CD4-positive, alpha-beta T cell (primary cell): ENCODE results near the gene PEDS1. TPM values are rescaled to one million over a fixed set of nuclear protein-coding genes. Genes with fewer than 3 reads are reported as not detected.
"Not testable (repeated sequence)": the region's sequence is repeated elsewhere in the genome, so short reads cannot be mapped to it uniquely, and the experiment has no call there.

ENCODE experiments used
- ATAC-seq: fragments of 200-7000 bp; cut with Tn5 transposase; one replicate; pipeline ENCODE4 v1.10.0; 2022; ENCODE audit warnings: mild to moderate bottlenecking; ENCODE audit not compliant: poor library complexity
- CTCF ChIA-PET: fragments of 350-600 bp; sonication (Branson Sonifier 250); formaldehyde crosslinking; loops from one replicate; lab custom pipeline; 2021; ENCODE audit warnings: antibody characterized with exemption, inconsistent platforms; lab: Charles Lee
- POLR2A ChIA-PET: fragments of 350-600 bp; sonication (Branson Sonifier 250); formaldehyde crosslinking; loops from one replicate; lab custom pipeline; 2021; ENCODE audit warnings: antibody characterized with exemption, inconsistent platforms; lab: Charles Lee
- DNase-seq, 14 experiments: peaks; one replicate each; pipeline ENCODE4 v3.0.0-alpha.2; 2013 to 2020; ENCODE audit warnings: mixed read lengths in 2 of 14
- H3K27ac ChIP-seq, 2 donors: one replicate each; pipeline versions ENCODE4 v1.5.1 to v1.7.0; 2013; ENCODE audit warnings: low read length in 2 of 2, low read depth in 1 of 2, mild to moderate bottlenecking in 1 of 2
- H3K27me3 ChIP-seq, 2 experiments: 1 replicate in 1 of 2; 2 replicates in 1 of 2; pipeline versions ENCODE4 v1.6.1 to v1.7.0; 2013; ENCODE audit warnings: low read length in 2 of 2, control low read depth in 1 of 2, mild to moderate bottlenecking in 1 of 2, moderate library complexity in 1 of 2; ENCODE audit not compliant: insufficient read depth in 2 of 2, control insufficient read depth in 1 of 2
- H3K36me3 ChIP-seq: one replicate; pipeline ENCODE4 v1.6.1; 2013; ENCODE audit warnings: low read length, control low read depth; ENCODE audit not compliant: insufficient read depth
- H3K4me1 ChIP-seq: one replicate; pipeline ENCODE4 v1.6.1; 2013; ENCODE audit warnings: low read length, control low read depth; ENCODE audit not compliant: insufficient read depth
- H3K4me3 ChIP-seq: one replicate; pipeline ENCODE4 v1.5.1; 2013; ENCODE audit warnings: mild to moderate bottlenecking, low read length, moderate library complexity
- H3K9me3 ChIP-seq, 2 experiments: 1 replicate in 1 of 2; 2 replicates in 1 of 2; pipeline versions ENCODE4 v1.6.1 to v1.7.0; 2013; ENCODE audit warnings: low read length in 2 of 2, mild to moderate bottlenecking in 2 of 2, control low read depth in 1 of 2, moderate library complexity in 1 of 2; ENCODE audit not compliant: control insufficient read depth in 1 of 2, insufficient read depth in 1 of 2
- H3K27ac Mint-ChIP-seq: one replicate; pipeline ENCODE4 v1.8.0; 2020; ENCODE audit warnings: mixed read lengths
- H3K27me3 Mint-ChIP-seq: one replicate; pipeline ENCODE4 v1.8.0; 2021; ENCODE audit warnings: mixed read lengths
- H3K36me3 Mint-ChIP-seq: one replicate; pipeline ENCODE4 v1.8.0; 2021; ENCODE audit warnings: low read depth, mixed read lengths
- H3K4me1 Mint-ChIP-seq: one replicate; pipeline ENCODE4 v1.8.0; 2021; ENCODE audit warnings: low read depth, mixed read lengths
- H3K4me3 Mint-ChIP-seq: one replicate; pipeline ENCODE4 v1.8.0; 2020; ENCODE audit warnings: mild to moderate bottlenecking, mixed read lengths
- H3K9me3 Mint-ChIP-seq: one replicate; pipeline ENCODE4 v1.8.0; 2020; ENCODE audit warnings: mixed read lengths
- CTCF ChIP-seq: fragments of 200-600 bp; IDR thresholded peaks from one replicate; pipeline ENCODE4 v1.8.0; 2022; ENCODE audit warnings: antibody characterized with exemption, mild to moderate bottlenecking
- intact Hi-C, 2 experiments: fragments of 100-400 bp; cut with DNase I in 1 of 2; cut with micrococcal nuclease in 1 of 2; formaldehyde crosslinking; loops; one replicate each; pipeline versions ENCODE4 v1.15.1 to v1.9.0; 2023 to 2025; cut with DNase I, micrococcal nuclease
- polyA plus RNA-seq, 2 donors: library from polyadenylated mRNA; unstranded; fragments of 120-200 nt; gene quantifications; one replicate each; pipeline ENCODE4 v1.2.1, GENCODE V29; 2013
- total RNA-seq, 174 experiments: library from RNA in 2 of 174; stranded (reverse) in 2 of 174; gene quantifications; one replicate each; pipeline ENCODE4 v1.2.3 and lab custom pipeline; 2021 to 2026

Gene PEDS1
- total RNA-seq = 10 to 100 TPM; 21.3 to 21.9 TPM
- 19.3 TPM for polyA plus RNA-seq (2013, experiment 1 of 2)
- polyA plus RNA-seq (2013, experiment 2 of 2) = 23.9 TPM
- 6.7 to 43.8 (median 23.1) reads per million in 172 experiments for total RNA-seq (lab: John Stamatoyannopoulos, UW)

GRCh38 chr20:50153500-50154377 is at the start of gene PEDS1:
TSS of gene PEDS1 (minus strand) at chr20:50153723. CDS start at chr20:50153637, 86 bp downstream.
- H3K36me3 ChIP-seq = no peaks in the 10 kb centered on the region
- peaks cover 51% of the 10 kb centered on the region for H3K4me1 Mint-ChIP-seq
- H3K4me3 Mint-ChIP-seq = peak within 1 kb of the TSS; percentile 94
- H3K4me1 ChIP-seq = peaks cover 51% of the 10 kb centered on the region
- peak within 1 kb of the TSS; percentile 99 for H3K27ac Mint-ChIP-seq
- no peak for TF ChIP-seq CTCF
- ATAC-seq = peak; percentile 95
- ChIA-PET POLR2A (interaction anchor here (0.6 to 3.3 kb wide), 21 partner anchors 8 to 805 kb away, joined by 3 to 44 read pairs (median 6); partner anchors contain the start of genes ADNP, CEBPB, DPM1 and MOCS3), CTCF (interaction anchor here (0.6 to 3.4 kb wide), 10 partner anchors 12 to 1096 kb away, joined by 3 to 36 read pairs (median 6); partner anchors contain the start of gene UBE2V1)
- peak; percentile 59 to 93 (median 78) for DNase-seq
- H3K36me3 Mint-ChIP-seq = peaks cover 21% of the 10 kb centered on the region
- H3K27me3 Mint-ChIP-seq = no peaks in the 10 kb centered on the region
- H3K27me3 ChIP-seq = no peaks in the 10 kb centered on the region
- H3K4me3 ChIP-seq = peak within 1 kb of the TSS; percentile 96
- H3K27ac ChIP-seq = peak within 1 kb of the TSS; percentile 70 to 75
- no peaks in the 10 kb centered on the region for H3K9me3 Mint-ChIP-seq
- intact Hi-C loops = loop anchor here in 1 of 2 experiments (1.0 to 2.0 kb wide), 4 partner anchors 37 to 357 kb away; partner anchors contain the start of genes CEBPB, PTPN1, RNF114 and UBE2V1
- no peaks in the 10 kb centered on the region for H3K9me3 ChIP-seq

DNA sequence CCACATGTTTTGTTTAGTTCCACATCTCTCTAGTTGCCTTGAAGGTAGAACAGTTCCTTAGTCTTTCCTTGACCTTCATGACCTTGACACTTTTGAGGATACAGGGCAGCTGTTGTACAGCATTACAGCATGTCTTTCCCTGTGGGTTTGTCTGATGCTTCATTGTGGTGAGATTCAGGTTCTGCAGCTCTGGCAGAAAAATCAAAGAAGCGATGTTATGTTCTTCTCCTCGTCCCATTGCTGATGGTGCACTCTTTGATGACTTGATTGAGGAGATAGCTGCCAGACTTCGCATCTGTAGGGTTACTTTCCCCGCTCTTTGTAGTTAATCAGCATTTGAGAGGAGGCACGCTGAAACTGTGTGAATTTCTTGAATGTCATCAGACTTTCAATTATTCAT is 49.2 kb upstream of the PEDS1 start:
- Histone ChIP-seq H3K36me3 (no peaks in the 10 kb centered on the region), H3K4me3 (no peak overlapping the region), H3K27me3 (no peaks in the 10 kb centered on the region), H3K27ac (no peak overlapping the region), H3K4me1 (no peaks in the 10 kb centered on the region), H3K9me3 (peaks cover 0 to 4% of the 10 kb centered on the region in 2 experiments)
- no peaks in the 10 kb centered on the region for H3K4me1 Mint-ChIP-seq
- ATAC-seq (peak; percentile 46), DNase-seq (peak in 1 of 14 experiments; percentile 5)
- H3K36me3 Mint-ChIP-seq = no peaks in the 10 kb centered on the region
- no peaks in the 10 kb centered on the region for H3K27me3 Mint-ChIP-seq
- intact Hi-C loops = no loop called here
- CTCF ChIA-PET = interaction anchor here (0.9 kb wide), 1 partner anchor 24 kb away, joined by 3 read pairs; no protein-coding TSS in a partner anchor
- POLR2A ChIA-PET = no interaction called here
- no peak overlapping the region for H3K4me3 Mint-ChIP-seq
- peaks cover 4% of the 10 kb centered on the region for H3K9me3 Mint-ChIP-seq
- no peak for TF ChIP-seq CTCF
- no peak overlapping the region for H3K27ac Mint-ChIP-seq

- intact Hi-C loops, H3K9me3 ChIP-seq, H3K4me3 Mint-ChIP-seq, H3K27ac Mint-ChIP-seq, H3K4me1 ChIP-seq, H3K27me3 ChIP-seq, H3K4me1 Mint-ChIP-seq, H3K36me3 Mint-ChIP-seq, H3K27me3 Mint-ChIP-seq, ATAC-seq, H3K9me3 Mint-ChIP-seq, H3K4me3 ChIP-seq, H3K27ac ChIP-seq, DNase-seq, H3K36me3 ChIP-seq: not testable (repeated sequence)
- ChIA-PET CTCF (interaction anchor here (0.6 kb wide), 1 partner anchor 246 kb away, joined by 3 read pairs; no protein-coding TSS in a partner anchor), POLR2A (interaction anchor here (1.4 kb wide), 1 partner anchor 11 kb away, joined by 3 read pairs; the partner anchor contains the start of gene CEBPB)
Measured at GRCh38 chr20:50201710-50202109, 48.2 kb upstream of the PEDS1 start.
